Activated naive CD4-positive, alpha-beta T cell treated with anti-CD3 and anti-CD28 coated beads, Interleukin-2, amount 50 U/mL, for 24 hours (primary cell): ENCODE measurements around the gene IDUA.
A peak's percentile ranks its signal among the peaks of the same experiment; 100 is the strongest.

ENCODE experiments used
- H3K27ac Mint-ChIP-seq: one replicate; pipeline ENCODE4 v1.8.0; 2021; ENCODE audit warnings: mild to moderate bottlenecking, mixed read lengths
- H3K27me3 Mint-ChIP-seq: one replicate; pipeline ENCODE4 v1.8.0; 2021; ENCODE audit warnings: mixed read lengths
- H3K36me3 Mint-ChIP-seq: one replicate; pipeline ENCODE4 v1.8.0; 2021; ENCODE audit warnings: mixed read lengths
- H3K4me1 Mint-ChIP-seq: one replicate; pipeline ENCODE4 v1.8.0; 2021; ENCODE audit warnings: mixed read lengths
- H3K4me3 Mint-ChIP-seq: one replicate; pipeline ENCODE4 v1.8.0; 2021; ENCODE audit warnings: mild to moderate bottlenecking, mixed read lengths
- H3K9me3 Mint-ChIP-seq: one replicate; pipeline ENCODE4 v1.8.0; 2021; ENCODE audit warnings: mixed read lengths

IDUA gene

DNA sequence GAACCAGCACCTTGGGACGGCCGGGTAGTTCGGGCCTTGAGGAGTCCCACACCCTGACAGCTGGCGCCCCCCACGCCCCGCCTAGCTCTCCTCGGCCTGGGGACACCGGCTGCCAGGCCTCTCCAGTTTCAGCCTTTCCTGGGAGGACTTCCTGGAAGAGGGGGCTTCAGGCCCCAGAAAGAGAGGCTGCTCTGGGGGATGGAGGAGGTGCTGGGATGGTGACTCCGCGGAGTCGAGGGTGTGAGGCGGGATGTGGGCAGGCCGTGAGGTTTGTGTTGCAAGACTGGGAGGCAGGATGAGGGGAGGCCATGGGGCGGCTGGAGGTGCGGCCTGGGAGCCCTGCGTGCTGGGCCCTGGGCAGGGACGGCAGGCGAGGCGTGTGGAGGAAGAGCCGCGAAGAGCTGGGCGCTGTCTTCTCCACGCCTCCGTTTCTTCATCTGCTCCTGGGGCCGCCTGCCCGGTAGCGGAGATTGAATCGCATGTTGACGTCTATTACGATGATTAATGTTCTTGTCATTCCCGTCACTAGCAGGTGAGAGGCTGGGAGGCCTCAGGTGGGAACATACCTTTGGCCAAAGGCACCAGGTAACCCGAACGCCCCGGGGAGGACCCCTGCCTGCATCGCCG, 23.7 kb downstream of the IDUA start:
- H3K36me3 Mint-ChIP-seq, result no peaks in the 10 kb centered on the region
- no peaks in the 10 kb centered on the region for H3K9me3 Mint-ChIP-seq
- H3K4me3 Mint-ChIP-seq, result peak overlapping the region; percentile 88
- peaks cover 12% of the 10 kb centered on the region for H3K4me1 Mint-ChIP-seq
- H3K27me3 Mint-ChIP-seq, result peaks cover 23% of the 10 kb centered on the region
- peak overlapping the region; percentile 72 for H3K27ac Mint-ChIP-seq

- Mint-ChIP-seq H3K27me3 (peaks cover 20% of the 10 kb centered on the region), H3K27ac (peak within 1 kb of the TSS; percentile 72), H3K4me1 (peaks cover 12% of the 10 kb centered on the region), H3K4me3 (peak within 1 kb of the TSS; percentile 88), H3K36me3 (no peaks in the 10 kb centered on the region), H3K9me3 (no peaks in the 10 kb centered on the region)
These were observed 24.3 kb downstream of the IDUA start, which contains the start of gene FGFRL1 for GRCh38 chr4:1011022-1011665. Gene FGFRL1 (plus strand): TSS chr4:1011626. CDS start chr4:1012486, 860 bp downstream.

GRCh38 chr4:1011666-1012033, 24.8 kb downstream of the IDUA start:
- H3K27ac Mint-ChIP-seq, result no peak overlapping the region
- peaks cover 17% of the 10 kb centered on the region for H3K27me3 Mint-ChIP-seq
- H3K36me3 Mint-ChIP-seq, result no peaks in the 10 kb centered on the region
- H3K9me3 Mint-ChIP-seq, result no peaks in the 10 kb centered on the region
- no peak overlapping the region for H3K4me3 Mint-ChIP-seq
- H3K4me1 Mint-ChIP-seq, result peaks cover 12% of the 10 kb centered on the region

DNA sequence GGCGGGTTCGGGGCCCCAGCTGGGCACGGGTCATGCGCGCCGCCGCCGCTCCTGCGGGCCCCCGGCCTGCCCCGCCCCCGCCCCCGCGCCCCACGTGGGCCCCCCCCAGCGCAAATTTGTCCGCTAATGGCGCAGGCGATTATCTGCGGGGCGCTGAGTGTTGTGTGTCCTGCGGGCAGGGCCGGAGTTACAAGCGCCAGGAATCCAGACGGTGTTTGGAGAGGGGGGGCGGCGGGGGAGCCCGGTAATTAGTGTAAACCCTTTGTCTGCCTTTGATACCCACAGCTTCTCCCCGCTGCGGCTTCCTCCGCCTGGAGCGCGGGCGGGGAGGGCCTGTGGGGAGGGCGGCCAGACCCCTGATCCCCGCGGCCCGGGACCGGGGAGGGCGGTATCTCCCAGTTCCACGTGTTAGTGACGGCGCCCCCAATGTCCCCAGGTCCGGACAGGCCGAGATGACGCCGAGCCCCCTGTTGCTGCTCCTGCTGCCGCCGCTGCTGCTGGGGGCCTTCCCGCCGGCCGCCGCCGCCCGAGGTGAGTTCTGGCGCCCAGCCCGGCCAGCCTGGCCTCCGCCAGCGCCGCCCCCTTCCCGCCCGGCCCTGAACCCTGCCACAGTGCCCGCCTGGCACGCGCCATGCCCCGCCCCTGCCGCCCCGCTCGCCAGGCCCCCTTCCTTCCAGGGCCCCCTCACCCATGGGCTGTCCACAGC, 25.3 kb downstream of the IDUA start:
- Mint-ChIP-seq H3K27ac (no peak overlapping the region), H3K4me3 (peak overlapping the region; percentile 58), H3K4me1 (peaks cover 12% of the 10 kb centered on the region), H3K36me3 (no peaks in the 10 kb centered on the region), H3K27me3 (peaks cover 12% of the 10 kb centered on the region), H3K9me3 (no peaks in the 10 kb centered on the region)

DNA sequence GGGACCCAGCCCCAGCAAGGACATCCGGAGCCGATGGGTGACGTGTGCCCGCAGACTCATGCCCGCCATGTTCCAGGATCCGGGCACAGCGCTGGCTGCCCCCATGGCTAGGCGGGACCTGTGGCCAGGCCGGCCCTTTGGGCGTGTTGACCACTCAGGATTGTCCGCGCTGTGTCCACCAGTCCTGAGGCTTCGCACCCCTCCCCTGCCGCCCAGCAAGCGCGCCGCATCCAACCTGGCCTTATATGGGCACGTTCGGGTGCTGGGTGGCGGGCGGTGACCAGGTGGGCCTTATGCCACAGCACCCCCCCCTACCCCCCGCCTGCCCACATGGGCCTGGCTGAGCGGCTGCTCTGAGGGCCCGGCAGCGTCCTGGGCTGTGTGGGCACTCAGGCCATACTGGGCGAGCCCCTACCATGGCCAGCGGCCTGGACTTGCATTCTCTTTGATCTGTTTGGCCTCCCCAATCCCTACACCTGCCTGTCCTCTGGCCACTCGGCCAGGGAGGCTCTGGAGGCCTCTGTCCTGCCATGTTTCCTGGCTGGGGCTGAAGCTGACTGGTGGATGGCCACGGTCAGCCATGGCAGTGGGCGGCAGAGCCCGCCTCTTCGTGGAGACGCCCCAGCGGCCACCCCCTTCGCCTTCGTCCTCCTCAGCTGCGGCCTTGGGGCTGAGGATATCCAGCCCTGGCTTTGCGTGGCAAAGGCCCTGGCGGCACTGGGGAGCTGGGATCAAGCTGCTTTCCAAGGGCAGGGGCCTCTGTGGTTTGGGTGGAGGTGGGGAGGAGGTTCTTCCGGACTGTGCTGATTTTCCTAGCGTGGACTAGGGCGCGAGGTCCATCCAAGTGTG, 26.6 kb downstream of the IDUA start:
- no peaks in the 10 kb centered on the region for H3K9me3 Mint-ChIP-seq
- H3K4me1 Mint-ChIP-seq, result peaks cover 12% of the 10 kb centered on the region
- H3K27ac Mint-ChIP-seq, result no peak overlapping the region
- H3K36me3 Mint-ChIP-seq, result no peaks in the 10 kb centered on the region
- peak overlapping the region; percentile 23 for H3K4me3 Mint-ChIP-seq
- H3K27me3 Mint-ChIP-seq, result peaks cover 5% of the 10 kb centered on the region

DNA sequence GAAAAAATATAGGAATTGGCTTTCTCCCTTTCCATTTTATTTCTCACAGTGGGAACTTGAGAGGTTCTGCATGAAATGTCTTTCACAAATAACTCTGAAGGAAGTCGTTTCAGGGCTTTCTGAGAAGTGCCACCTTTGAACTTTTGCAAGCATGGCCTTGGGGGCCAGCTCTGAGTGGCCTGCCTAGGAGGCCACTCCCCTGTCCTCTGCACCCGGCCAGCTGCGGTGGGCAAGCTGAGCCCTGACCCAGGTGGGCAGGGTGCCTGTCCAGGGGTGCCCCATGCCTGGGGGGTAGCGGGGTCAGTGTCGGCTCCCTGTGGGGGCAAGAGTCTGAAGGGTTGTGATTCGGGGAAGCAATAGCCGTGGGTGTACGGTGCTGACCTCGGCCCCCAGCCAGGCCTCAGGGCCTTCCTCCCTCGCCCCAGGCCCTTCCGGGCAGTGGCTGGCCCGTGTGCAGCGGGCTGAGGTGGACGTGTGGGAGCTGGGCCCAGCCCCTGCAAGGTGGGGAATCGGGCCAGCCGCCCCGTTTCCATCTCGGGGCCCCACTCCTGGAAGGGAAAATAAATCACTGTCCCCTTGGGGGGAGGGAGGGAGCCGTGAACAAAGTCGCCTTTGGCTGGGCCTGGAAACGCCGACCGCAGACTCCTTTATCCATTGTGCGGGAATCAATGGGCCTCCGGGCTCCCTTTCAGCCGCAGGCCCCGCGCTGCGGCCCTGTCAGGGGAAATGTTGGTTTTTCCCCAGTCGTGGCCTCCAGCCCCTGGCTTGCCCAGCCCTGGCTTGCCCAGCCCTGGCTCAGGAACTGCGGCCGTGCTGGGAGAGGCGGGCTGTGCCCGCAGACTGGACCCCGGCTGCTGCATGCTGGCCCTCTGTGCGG, 27.7 kb downstream of the IDUA start:
- H3K27ac Mint-ChIP-seq, result no peak overlapping the region
- peaks cover 12% of the 10 kb centered on the region for H3K4me1 Mint-ChIP-seq
- H3K4me3 Mint-ChIP-seq, result no peak overlapping the region
- H3K36me3 Mint-ChIP-seq, result no peaks in the 10 kb centered on the region
- H3K27me3 Mint-ChIP-seq, result no peaks in the 10 kb centered on the region
- H3K9me3 Mint-ChIP-seq, result no peaks in the 10 kb centered on the region

GRCh38 chr4:1015179-1015578, 28.3 kb downstream of the IDUA start:
- Mint-ChIP-seq H3K9me3 (no peaks in the 10 kb centered on the region), H3K27ac (no peak overlapping the region), H3K27me3 (no peaks in the 10 kb centered on the region), H3K4me3 (no peak overlapping the region), H3K4me1 (peaks cover 16% of the 10 kb centered on the region), H3K36me3 (no peaks in the 10 kb centered on the region)

DNA sequence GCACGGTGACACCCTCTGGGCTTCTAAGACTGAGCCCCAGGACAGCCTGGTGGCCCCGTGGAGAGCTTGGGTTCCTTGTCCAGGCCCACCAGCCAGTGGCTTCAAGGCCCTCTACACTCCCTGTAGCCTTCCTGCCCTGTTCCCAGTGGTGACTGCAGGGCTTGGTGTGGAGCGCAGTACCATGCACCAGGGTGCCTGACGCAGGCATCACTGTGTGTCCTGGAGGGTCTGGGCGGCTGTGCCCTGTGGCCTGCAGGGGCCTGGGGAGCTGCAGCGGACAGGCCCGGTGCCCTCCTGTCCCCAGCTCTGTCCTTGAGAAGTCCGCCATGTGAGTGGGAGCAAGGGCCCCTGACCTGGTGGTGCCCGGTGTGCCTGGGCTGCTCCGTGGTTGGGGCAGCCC, 28.9 kb downstream of the IDUA start:
- Mint-ChIP-seq H3K27ac (no peak overlapping the region), H3K4me1 (peaks cover 11% of the 10 kb centered on the region), H3K4me3 (no peak overlapping the region), H3K9me3 (no peaks in the 10 kb centered on the region), H3K27me3 (no peaks in the 10 kb centered on the region), H3K36me3 (no peaks in the 10 kb centered on the region)

DNA sequence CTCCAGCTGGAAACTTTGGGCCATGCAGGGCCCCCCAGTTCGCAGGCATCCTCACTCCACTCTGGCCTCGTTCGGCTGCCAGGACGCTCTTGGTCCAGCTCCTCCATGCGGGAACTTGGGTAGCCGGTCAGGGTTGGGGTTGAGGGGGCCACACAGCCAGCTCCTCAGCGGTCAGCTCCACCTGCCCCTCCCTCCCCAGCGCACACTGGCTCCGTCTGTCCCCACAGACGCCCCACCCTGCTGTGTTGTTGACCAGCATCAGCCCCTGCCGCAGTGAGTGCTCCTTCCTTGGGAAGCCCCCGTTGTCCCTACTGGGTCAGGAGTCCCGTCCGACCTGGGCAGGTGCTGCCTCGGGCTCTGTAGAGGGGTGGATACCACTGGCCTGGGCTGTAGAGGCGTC, 30.4 kb downstream of the IDUA start:
- H3K36me3 Mint-ChIP-seq, result no peaks in the 10 kb centered on the region
- no peaks in the 10 kb centered on the region for H3K9me3 Mint-ChIP-seq
- no peaks in the 10 kb centered on the region for H3K27me3 Mint-ChIP-seq
- H3K4me1 Mint-ChIP-seq, result peaks cover 11% of the 10 kb centered on the region
- H3K4me3 Mint-ChIP-seq, result no peak overlapping the region
- H3K27ac Mint-ChIP-seq, result no peak overlapping the region

DNA sequence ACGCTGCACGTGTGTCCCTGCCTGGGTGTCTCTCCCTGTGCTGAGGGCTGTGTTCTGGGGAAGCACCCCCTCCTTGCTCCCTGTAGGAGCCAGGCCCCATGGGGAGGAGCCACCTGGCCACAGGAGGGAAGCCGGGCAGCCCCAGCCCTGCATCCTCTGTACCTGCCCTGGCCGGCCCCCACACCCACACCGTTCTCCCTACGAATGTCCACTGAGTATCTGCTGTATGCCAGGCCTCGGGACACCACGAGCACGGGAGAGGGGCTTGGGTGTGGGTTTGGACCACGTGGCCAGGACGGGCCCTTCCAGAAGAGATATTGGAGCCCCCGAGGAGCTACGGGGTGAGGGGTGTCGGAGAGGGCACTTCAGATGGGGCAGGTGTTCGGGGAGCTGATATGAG, 30.9 kb downstream of the IDUA start:
- Mint-ChIP-seq H3K4me1 (peaks cover 11% of the 10 kb centered on the region), H3K4me3 (no peak overlapping the region)

GRCh38 chr4:1018147-1019020, 31.5 kb downstream of the IDUA start:
- no peak overlapping the region for H3K27ac Mint-ChIP-seq
- H3K27me3 Mint-ChIP-seq, result no peaks in the 10 kb centered on the region
- H3K9me3 Mint-ChIP-seq, result no peaks in the 10 kb centered on the region
- H3K36me3 Mint-ChIP-seq, result no peaks in the 10 kb centered on the region
- H3K4me1 Mint-ChIP-seq, result peaks cover 11% of the 10 kb centered on the region
- no peak overlapping the region for H3K4me3 Mint-ChIP-seq

More for the DNA sequence above, 30.9 kb downstream of the IDUA start:
- H3K27ac Mint-ChIP-seq, result no peak overlapping the region
- H3K36me3 Mint-ChIP-seq, result no peaks in the 10 kb centered on the region
- H3K9me3 Mint-ChIP-seq, result no peaks in the 10 kb centered on the region
- H3K27me3 Mint-ChIP-seq, result no peaks in the 10 kb centered on the region

DNA sequence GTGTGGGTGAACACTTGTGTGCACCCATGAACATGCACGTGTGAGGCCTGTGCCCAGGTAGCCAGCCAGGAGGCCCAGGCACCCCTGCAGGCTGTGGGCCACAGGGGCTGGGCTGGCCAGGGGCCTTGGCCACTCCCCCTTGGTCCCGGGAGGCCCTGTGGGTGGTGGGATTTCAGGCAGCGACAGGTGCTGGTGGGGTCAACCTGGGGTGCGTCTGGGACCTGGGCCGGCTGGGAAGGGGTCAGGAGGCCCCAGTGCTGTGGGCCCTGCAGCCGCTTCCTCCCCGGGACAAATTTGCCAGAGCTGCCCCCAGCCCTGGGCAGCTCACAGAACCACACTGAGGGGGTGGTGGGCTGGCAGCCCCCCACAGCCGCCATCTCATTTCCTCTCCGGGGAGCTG, 32.5 kb downstream of the IDUA start:
- Mint-ChIP-seq H3K36me3 (no peaks in the 10 kb centered on the region), H3K9me3 (no peaks in the 10 kb centered on the region), H3K27me3 (no peaks in the 10 kb centered on the region), H3K27ac (no peak overlapping the region), H3K4me1 (peaks cover 4% of the 10 kb centered on the region), H3K4me3 (no peak overlapping the region)

GRCh38 chr4:1019729-1020470, 33.1 kb downstream of the IDUA start:
- H3K9me3 Mint-ChIP-seq, result no peaks in the 10 kb centered on the region
- H3K4me1 Mint-ChIP-seq, result peaks cover 4% of the 10 kb centered on the region
- H3K27ac Mint-ChIP-seq, result no peak overlapping the region
- no peaks in the 10 kb centered on the region for H3K27me3 Mint-ChIP-seq
- no peak overlapping the region for H3K4me3 Mint-ChIP-seq
- no peaks in the 10 kb centered on the region for H3K36me3 Mint-ChIP-seq
